ENCODE results near the gene PPARA.
"Not testable (repeated sequence)": the region's sequence is repeated elsewhere in the genome, so short reads cannot be mapped to it uniquely, and the experiment has no call there.

The PPARA gene

GRCh38 chr22:46172522-46173110 lies 22.3 kb downstream of the PPARA start:
- no peak for DNase-seq (ENCODE audit: low spot score)

- no peak for DNase-seq (ENCODE audit: low spot score)
These were observed 22.8 kb downstream of the PPARA start for GRCh38 chr22:46173152-46173551.

GRCh38 chr22:46175631-46176030 lies 25.3 kb downstream of the PPARA start:
- no peak for DNase-seq (ENCODE audit: low spot score)

GRCh38 chr22:46176508-46177003 lies 26.2 kb downstream of the PPARA start:
- no peak for DNase-seq (ENCODE audit: low spot score)

- DNase-seq (ENCODE audit: low spot score) = no peak
These were observed 28.6 kb downstream of the PPARA start for GRCh38 chr22:46178755-46179505.

- no peak for DNase-seq (ENCODE audit: low spot score)
These were observed 29.4 kb downstream of the PPARA start for GRCh38 chr22:46179748-46180147.

- DNase-seq (ENCODE audit: low spot score) = no peak
These were observed 30.2 kb downstream of the PPARA start for GRCh38 chr22:46180370-46181137.

GRCh38 chr22:46183733-46184132 lies 33.4 kb downstream of the PPARA start:
- DNase-seq (ENCODE audit: low spot score) = no peak

GRCh38 chr22:46185283-46185682 lies 35.0 kb downstream of the PPARA start:
- no peak for DNase-seq (ENCODE audit: low spot score)

- DNase-seq (ENCODE audit: low spot score) = peak; percentile 84
These were observed 37.5 kb downstream of the PPARA start for GRCh38 chr22:46187862-46188261.

- no peak for DNase-seq (ENCODE audit: low spot score)
These were observed 42.1 kb downstream of the PPARA start for GRCh38 chr22:46192210-46192993.

- DNase-seq (ENCODE audit: low spot score) = no peak
These were observed 43.6 kb downstream of the PPARA start for GRCh38 chr22:46193898-46194310.

- peak; percentile 57 for DNase-seq (ENCODE audit: low spot score)
These were observed 45.3 kb downstream of the PPARA start for GRCh38 chr22:46195487-46196165.

- DNase-seq (ENCODE audit: low spot score) = no peak
These were observed 46.0 kb downstream of the PPARA start for GRCh38 chr22:46196278-46196677.

GRCh38 chr22:46198274-46198673 lies 47.9 kb downstream of the PPARA start:
- no peak for DNase-seq (ENCODE audit: low spot score)

- DNase-seq (ENCODE audit: low spot score) = not testable (repeated sequence)
These were observed 48.5 kb downstream of the PPARA start for GRCh38 chr22:46198806-46199205.

GRCh38 chr22:46201059-46201757 lies 50.9 kb downstream of the PPARA start:
- DNase-seq (ENCODE audit: low spot score) = peak; percentile 64

- DNase-seq (ENCODE audit: low spot score) = peak; percentile 28
These were observed 52.7 kb downstream of the PPARA start for GRCh38 chr22:46202897-46203600.

GRCh38 chr22:46203601-46203980 lies 53.3 kb downstream of the PPARA start:
- DNase-seq (ENCODE audit: low spot score) = no peak

- no peak for DNase-seq (ENCODE audit: low spot score)
These were observed 58.9 kb downstream of the PPARA start for GRCh38 chr22:46209262-46209661.
